K562 (cell line): Measurements from ENCODE around the gene SMARCD2. TPM values are rescaled to one million over a fixed set of nuclear protein-coding genes. Genes with fewer than 3 reads are reported as not detected.

Source experiments
- ATAC-seq: fragments of 200-7000 bp; cut with Tn5 transposase; 3 replicates; pipeline ENCODE4 v1.9.1; 2020; ENCODE audit warnings: moderate library complexity
- BruUV-seq: library from RNA; stranded (reverse); fragments of 400-500 nt; replicated peaks from 2 replicates; lab custom pipeline; 2021; lab: Mats Ljungman, UMichigan
- CTCF ChIA-PET: fragments of 300-600 bp; formaldehyde crosslinking; extraction: SDS; loops from one replicate; lab custom pipeline; 2021; ENCODE audit warnings: low intra/inter-chr PET ratio; lab: Yijun Ruan, JAX
- POLR2A ChIA-PET: fragments of 300-600, 350-650 bp; sonication (Branson Sonifier 250); formaldehyde crosslinking; extraction: SDS; loops from one replicate; lab custom pipeline; 2021; ENCODE audit warnings: antibody characterized with exemption, inconsistent platforms; lab: Yijun Ruan, JAX
- DNase-seq, 4 experiments: peaks; one replicate each; pipeline versions ENCODE4 v3.0.0 to v3.0.0-alpha.2; 2011 to 2018; ENCODE audit warnings: low spot score in 3 of 4, mixed read lengths in 3 of 4; ENCODE audit errors: extremely low read depth in 1 of 4
- FAIRE-seq: peaks from 2 replicates; lab custom pipeline; 2011; peaks lifted over from hg19 to GRCh38; lab: Jason Lieb, UNC
- H2AFZ ChIP-seq: 2 replicates; pipeline ENCODE4 v1.6.0; 2011; ENCODE audit warnings: low read depth, low read length, control low read depth, inconsistent platforms
- H3K27ac ChIP-seq: fragments of 200-600 bp; 3 replicates; pipeline ENCODE4 v1.8.0; 2011; ENCODE audit warnings: low read depth, mild to moderate bottlenecking, control low read depth, inconsistent platforms, low read length, moderate library complexity, mixed read lengths; ENCODE audit errors: extremely low read depth
- H3K27me3 ChIP-seq, 2 experiments: fragments of 300-600 bp in 1 of 2; 2 replicates in 1 of 2; 3 replicates in 1 of 2; pipeline versions ENCODE4 v1.6.0 to v1.8.0; 2011; ENCODE audit warnings: inconsistent platforms in 2 of 2, low read length in 2 of 2, mild to moderate bottlenecking in 1 of 2, mixed read lengths in 1 of 2, moderate library complexity in 1 of 2; ENCODE audit not compliant: control insufficient read depth in 2 of 2, insufficient read depth in 2 of 2
- H3K36me3 ChIP-seq: fragments of 300-600 bp; 3 replicates; pipeline ENCODE4 v1.8.0; 2011; ENCODE audit warnings: mild to moderate bottlenecking, low read length, inconsistent platforms; ENCODE audit not compliant: control insufficient read depth, insufficient read depth
- H3K4me1 ChIP-seq, 2 experiments: fragments of 200-600 bp in 1 of 2; replicated peaks in 1 of 2; 2 replicates in 1 of 2; 3 replicates in 1 of 2; pipeline versions ENCODE4 v1.5.1 to v1.8.0; 2011; ENCODE audit warnings: inconsistent platforms in 2 of 2, low read length in 2 of 2, mild to moderate bottlenecking in 1 of 2, mixed read lengths in 1 of 2, moderate library complexity in 1 of 2; ENCODE audit not compliant: control insufficient read depth in 2 of 2, insufficient read depth in 2 of 2
- H3K4me2 ChIP-seq: 2 replicates; pipeline ENCODE4 v1.6.1; 2011; ENCODE audit warnings: low read length, control low read depth, inconsistent platforms, mixed read lengths; ENCODE audit not compliant: insufficient read depth
- H3K4me3 ChIP-seq: fragments of 200-600 bp; sonication (generic), shearing (Covaris generic); 2 replicates; pipeline ENCODE4 v1.5.1; 2016; ENCODE audit warnings: control low read depth, inconsistent platforms
- H3K79me2 ChIP-seq: fragments of 200-600 bp; 3 replicates; pipeline ENCODE4 v1.8.0; 2011; ENCODE audit warnings: low read length, inconsistent platforms; ENCODE audit not compliant: control insufficient read depth, insufficient read depth
- H3K9ac ChIP-seq, 2 experiments: 2 replicates each; pipeline versions ENCODE4 v1.6.0 to v1.6.1; 2011; ENCODE audit warnings: low read depth in 2 of 2, low read length in 2 of 2, control low read depth in 1 of 2, inconsistent platforms in 1 of 2, mild to moderate bottlenecking in 1 of 2, mixed read lengths in 1 of 2; ENCODE audit not compliant: insufficient read depth in 1 of 2
- H3K9me1 ChIP-seq: one replicate; pipeline ENCODE4 v1.6.0; 2011; ENCODE audit warnings: inconsistent platforms, mild to moderate bottlenecking, low read length, moderate library complexity; ENCODE audit not compliant: control insufficient read depth, insufficient read depth
- H3K9me3 ChIP-seq: replicated peaks from 2 replicates; pipeline ENCODE4 v1.5.1; 2011; ENCODE audit warnings: low read depth, low read length, inconsistent platforms; ENCODE audit not compliant: control insufficient read depth, insufficient read depth
- H4K20me1 ChIP-seq: replicated peaks from 2 replicates; pipeline ENCODE4 v1.6.1; 2011; ENCODE audit warnings: low read length, inconsistent platforms, mixed read lengths; ENCODE audit not compliant: control insufficient read depth, insufficient read depth
- MTF1 ChIP-seq: fragments of 250-450 bp; sonication (Bioruptor Pico); IDR thresholded peaks from 2 replicates; pipeline ENCODE4 v1.9.0; 2021; ENCODE audit warnings: moderate library complexity, mild to moderate bottlenecking, inconsistent platforms, borderline replicate concordance
- NFYB ChIP-seq: IDR thresholded peaks from 2 replicates; pipeline ENCODE4 v1.6.1; 2011; ENCODE audit warnings: mild to moderate bottlenecking, moderate library complexity; ENCODE audit not compliant: insufficient read length; ENCODE audit errors: extremely low read depth
- POLR2AphosphoS5 ChIP-seq: IDR thresholded peaks from 2 replicates; pipeline ENCODE4 v1.6.1; 2011; ENCODE audit warnings: mild to moderate bottlenecking, low read depth, low read length, moderate library complexity; ENCODE audit not compliant: control insufficient read depth, insufficient read depth
- RBFOX2 ChIP-seq: fragments of 200-400 bp; formaldehyde crosslinking; IDR thresholded peaks from 2 replicates; pipeline ENCODE4 v1.6.1; 2017; ENCODE audit warnings: low read depth, mild to moderate bottlenecking, low read length, moderate library complexity
- RBM34 ChIP-seq: fragments of 200-400 bp; formaldehyde crosslinking; IDR thresholded peaks from 2 replicates; pipeline ENCODE4 v1.6.1; 2018; ENCODE audit warnings: low read length, borderline replicate concordance; ENCODE audit not compliant: insufficient read depth
- ZBTB8A ChIP-seq: fragments of 450-650 bp; IDR thresholded peaks from 2 replicates; pipeline ENCODE4 v1.6.1; 2018; ENCODE audit warnings: mild to moderate bottlenecking, moderate library complexity; ENCODE audit not compliant: partially characterized antibody
- ZNF507 ChIP-seq: conservative IDR thresholded peaks from 2 replicates; pipeline ENCODE4 v1.6.1; 2017; ENCODE audit warnings: missing genetic modification characterization, missing compliant biosample characterization
- WGBS: fragments of 100-300 bp; shearing (Covaris generic); methylation state at CpG from one replicate; pipeline ENCODE4 v1.1.6; 2016; ENCODE audit warnings: low coverage, mixed read lengths; ENCODE audit not compliant: insufficient coverage; ENCODE audit errors: missing lambda C conversion rate; 5-methylcytosine and 5-hydroxymethylcytosine counted together
- in situ Hi-C: fragments of 300-500 bp; cut with MboI; formaldehyde crosslinking; loops from 4 replicates; pipeline ENCODE4 v1.15.0; 2018; ENCODE audit warnings: inconsistent platforms, mixed read lengths
- intact Hi-C: fragments of 100-400 bp; cut with micrococcal nuclease; formaldehyde crosslinking; loops from 2 replicates; pipeline ENCODE4 v1.14.2; 2022
- polyA plus RNA-seq, 8 experiments: library from polyadenylated mRNA; depleted of rRNA in 4 of 8; stranded (reverse) in 5 of 8; unstranded in 3 of 8; fragments of >200 nt; fragmentation: Nextera tagmentation in 2 of 8; fragmentation: Illumina TruSeq in 1 of 8; extraction: Ambion mirVana in 2 of 8; extraction: Trizol in 1 of 8; gene quantifications; 2 replicates each; pipeline versions ENCODE4 v1.2.1 to v1.2.3, GENCODE V29; 2011 to 2014; ENCODE audit warnings: inconsistent platforms in 1 of 8, missing spikeins in 1 of 8
- total RNA-seq, 7 experiments: library from RNA; depleted of rRNA in 6 of 7; stranded (reverse); fragments of >200 nt in 6 of 7; fragmentation: Illumina TruSeq in 2 of 7; extraction: Trizol in 2 of 7; gene quantifications; 2 replicates each; pipeline versions ENCODE4 v1.2.1 to v1.2.3, GENCODE V29; 2011 to 2021; ENCODE audit warnings: low replicate concordance in 1 of 7
- TF ChIP-seq, protein P1 (sequence below): fragments of 250-450 bp; sonication (Bioruptor Pico); IDR thresholded peaks from 2 replicates; pipeline ENCODE4 v1.8.0; 2021; ENCODE audit warnings: borderline replicate concordance, mild to moderate bottlenecking, moderate library complexity; ENCODE audit not compliant: poor library complexity, severe bottlenecking

Gene SMARCD2
- total and polyA plus RNA-seq, 9 of the 15 experiments (the other 6 are each of a cell fraction or from before 2014, with no cell fraction given) = 1.7 to 114 (median 90.3) TPM

DNA sequence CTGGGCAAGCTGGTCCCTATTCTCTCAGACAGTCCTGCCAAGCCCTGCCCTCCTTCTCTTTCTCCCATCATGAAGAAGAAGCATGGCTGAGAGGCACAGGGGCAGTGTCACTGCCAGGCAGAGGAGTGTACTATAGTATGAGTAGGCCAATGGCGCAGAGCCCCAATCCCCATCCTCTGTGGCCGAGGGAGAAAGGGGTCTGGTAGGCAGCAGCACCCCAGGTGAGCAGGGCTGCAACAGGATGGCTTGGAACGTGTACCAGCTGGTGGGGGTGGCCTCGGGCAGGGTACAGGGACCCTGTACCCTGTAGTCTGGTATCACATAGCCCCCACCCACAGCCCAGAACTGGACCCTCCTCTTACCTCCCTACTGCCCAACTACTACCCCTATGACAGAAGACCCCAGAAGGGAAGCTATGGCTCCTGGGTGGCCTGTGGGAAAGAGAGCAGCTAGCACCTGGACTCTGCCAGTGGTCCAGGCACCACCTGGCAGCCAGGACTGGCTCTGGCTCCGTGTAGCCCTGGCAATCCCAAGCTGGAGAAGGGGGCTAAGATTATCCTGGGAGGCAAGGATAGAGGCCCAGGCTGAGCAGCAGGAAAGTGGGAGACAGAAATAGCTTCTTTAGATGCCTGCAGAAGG lies 4.4 kb downstream of the SMARCD2 start (continued):
- TF ChIP-seq, protein P1, sequence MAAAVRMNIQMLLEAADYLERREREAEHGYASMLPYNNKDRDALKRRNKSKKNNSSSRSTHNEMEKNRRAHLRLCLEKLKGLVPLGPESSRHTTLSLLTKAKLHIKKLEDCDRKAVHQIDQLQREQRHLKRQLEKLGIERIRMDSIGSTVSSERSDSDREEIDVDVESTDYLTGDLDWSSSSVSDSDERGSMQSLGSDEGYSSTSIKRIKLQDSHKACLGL = no peak
- TF ChIP-seq RBM34 = no peak
- no peak for TF ChIP-seq ZNF507 (tag)
- TF ChIP-seq NFYB = no peak

DNA sequence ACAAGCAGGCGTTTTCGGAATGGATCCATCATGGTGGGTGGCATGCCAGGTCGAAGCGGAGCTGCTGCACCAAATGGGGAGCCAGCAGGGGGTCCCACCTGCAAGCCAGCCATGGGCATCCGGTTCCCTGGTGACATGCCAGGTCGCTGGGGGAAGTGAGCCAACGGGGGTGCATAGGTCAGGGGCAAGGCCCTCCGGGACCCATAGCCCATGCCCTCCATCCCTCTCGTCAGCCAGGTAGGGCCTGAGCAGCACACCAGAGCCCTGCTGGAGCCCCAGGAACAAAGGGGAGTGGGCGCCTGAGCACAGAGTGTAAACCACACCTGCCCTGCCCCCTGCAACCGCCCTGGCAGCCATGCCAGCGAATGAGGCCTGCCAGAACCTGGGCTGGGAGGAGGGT lies 5.0 kb downstream of the SMARCD2 start:
- CTCF ChIA-PET = no interaction called here
- H3K36me3 ChIP-seq = peaks cover 69% of the 10 kb centered on the region
- FAIRE-seq = no peak
- H2AFZ ChIP-seq = no peak overlapping the region
- no peak overlapping the region for H3K4me3 ChIP-seq
- in situ Hi-C loops (loop anchor here (25.0 kb wide), 1 partner anchor 400 kb away; the partner anchor contains the start of gene CYB561), intact Hi-C loops (loop anchor here (10.0 kb wide), 1 partner anchor 143 kb away; no protein-coding TSS in a partner anchor)
- H3K27me3 ChIP-seq = no peaks in the 10 kb centered on the region
- H3K4me1 ChIP-seq = peaks cover 15 to 49% of the 10 kb centered on the region in 2 experiments
- H3K9ac ChIP-seq = 0 out of 4 replicates have a peak overlapping the region, but pooled peaks of 1 of the 2 experiments have one; percentile 0
- no peaks in the 10 kb centered on the region for H3K9me1 ChIP-seq
- TF ChIP-seq ZBTB8A (no peak), RBFOX2 (peak; percentile 57; the same call in 1 of the 2 replicates), MTF1 (no peak), POLR2AphosphoS5 (no peak)
- TF ChIP-seq, all 486 proteins: peak for 1
- no TSS peak for BruUV-seq
- Histone ChIP-seq H4K20me1 (no peaks in the 10 kb centered on the region), H3K9me3 (no peaks in the 10 kb centered on the region), H3K4me2 (no peak overlapping the region), H3K27ac (no peak overlapping the region), H3K79me2 (peaks cover 54% of the 10 kb centered on the region)
- no peak for DNase-seq
- ATAC-seq = no peak
- 90% methylated on average over 11 of the region's 12 CpGs for WGBS
- POLR2A ChIA-PET = interaction anchor here (0.5 to 1.1 kb wide), 3 partner anchors 8 to 505 kb away, joined by 3 read pairs; no protein-coding TSS in a partner anchor
